HG02678 (cell line): ENCODE measurements around the gene SYT8.
A peak's percentile ranks its signal among the peaks of the same experiment; 100 is the strongest.

Source experiments
- ATAC-seq: cut with Tn5 transposase; IDR thresholded peaks from one replicate; pipeline ENCODE4 v1.9.1; 2021; ENCODE audit warnings: mild to moderate bottlenecking, moderate library complexity; ENCODE audit not compliant: unreplicated experiment

Gene SYT8

DNA sequence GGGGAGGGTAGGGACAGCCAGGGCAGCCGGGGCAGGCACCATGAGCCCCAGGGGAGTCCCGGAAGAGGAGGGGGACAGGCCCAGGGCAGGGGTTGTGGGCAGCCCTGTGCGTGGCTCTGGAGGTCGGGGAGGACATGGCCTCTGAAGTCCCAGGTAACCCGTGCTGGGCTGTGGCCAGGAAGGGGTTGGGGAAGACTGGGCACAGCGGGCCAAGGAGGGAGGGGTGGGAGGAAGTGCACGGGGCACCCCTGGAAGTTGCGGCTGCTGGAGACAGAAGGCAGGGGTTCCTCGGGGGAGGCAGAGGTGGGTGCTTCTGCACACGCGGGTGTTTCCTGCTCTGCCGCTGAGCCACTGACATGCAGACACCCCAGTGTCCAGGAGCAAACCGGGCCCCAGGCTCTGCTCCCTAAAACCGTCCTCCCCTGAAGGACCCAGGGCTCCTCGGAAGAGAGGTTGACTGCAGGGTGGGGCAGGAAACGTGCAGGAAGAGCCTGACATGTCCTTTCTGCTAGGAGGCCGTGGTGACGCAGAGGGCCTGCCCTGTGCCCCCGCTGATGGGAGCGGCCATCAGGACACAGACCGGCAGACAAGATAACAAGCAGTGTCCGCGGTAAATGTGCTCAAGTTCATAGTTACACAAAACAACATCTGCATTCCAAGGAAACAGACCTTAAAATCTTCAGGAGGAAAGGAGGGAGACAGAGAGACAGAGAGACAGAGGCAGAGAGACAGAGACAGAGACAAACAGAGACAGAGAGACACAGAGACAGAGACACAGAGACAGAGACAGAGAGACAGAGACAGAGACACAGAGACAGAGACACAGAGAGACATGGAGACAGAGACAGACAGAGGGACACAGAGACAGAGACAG is 9.7 kb downstream of the SYT8 start:
- ATAC-seq, result no peak

DNA sequence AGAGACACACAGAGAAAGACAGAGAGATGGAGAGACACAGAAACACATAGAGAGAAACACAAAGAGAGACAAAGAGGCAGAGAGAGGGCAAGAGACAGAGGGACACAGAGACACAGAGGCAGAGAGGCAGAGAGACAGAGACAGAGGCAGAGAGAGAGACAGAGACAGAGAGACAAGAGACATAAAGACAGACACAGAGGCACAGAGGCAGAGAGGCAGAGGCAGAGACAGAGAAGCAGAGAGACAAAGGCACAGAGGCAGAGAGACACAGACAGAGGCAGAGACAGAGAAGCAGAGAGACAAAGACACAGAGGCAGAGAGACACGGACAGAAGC is 10.3 kb downstream of the SYT8 start:
- ATAC-seq, result no peak

DNA sequence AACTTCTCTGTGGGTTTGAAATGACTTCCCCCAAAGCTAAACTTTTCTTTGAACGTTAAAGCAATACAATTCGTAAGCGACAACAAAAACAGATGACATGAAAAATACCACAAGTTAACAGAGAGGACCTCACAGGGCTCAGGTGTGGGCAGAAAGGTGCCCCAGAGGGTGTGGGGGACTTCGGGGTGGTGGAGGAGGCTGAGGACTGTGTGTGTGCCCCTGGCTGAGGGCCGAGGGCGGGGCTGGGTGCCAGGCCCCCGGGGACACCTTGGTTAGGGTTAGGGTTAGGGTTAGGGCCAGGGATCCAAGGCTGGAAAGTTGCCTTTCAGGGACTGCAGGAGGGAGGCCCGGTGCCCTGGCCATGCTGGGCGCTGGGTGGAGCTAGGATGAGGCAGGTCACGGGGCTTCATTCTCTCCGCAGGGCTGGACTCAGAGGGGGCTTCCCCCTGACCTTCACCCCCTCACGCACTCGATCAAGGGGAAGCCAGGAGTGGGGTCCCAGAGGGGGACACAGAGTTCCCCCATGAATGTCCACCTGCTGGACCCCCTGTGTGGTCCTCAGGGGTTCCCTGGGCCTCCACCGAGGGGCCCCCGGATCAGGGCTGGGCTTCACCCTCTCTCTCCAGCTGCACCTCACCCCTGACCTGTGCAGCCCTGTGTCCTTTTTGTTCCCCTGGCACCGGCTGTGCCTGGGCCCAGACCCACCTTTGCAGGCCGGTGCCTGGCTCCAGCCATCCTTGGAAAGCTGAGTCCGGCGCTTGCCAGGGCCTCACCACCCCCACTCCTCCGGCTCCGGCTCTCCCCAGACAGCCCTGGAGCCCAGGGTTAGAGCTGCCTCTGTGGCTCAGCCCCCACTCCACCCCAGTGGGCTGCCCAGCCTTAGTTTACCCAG is 11.0 kb downstream of the SYT8 start:
- ATAC-seq, result no peak

DNA sequence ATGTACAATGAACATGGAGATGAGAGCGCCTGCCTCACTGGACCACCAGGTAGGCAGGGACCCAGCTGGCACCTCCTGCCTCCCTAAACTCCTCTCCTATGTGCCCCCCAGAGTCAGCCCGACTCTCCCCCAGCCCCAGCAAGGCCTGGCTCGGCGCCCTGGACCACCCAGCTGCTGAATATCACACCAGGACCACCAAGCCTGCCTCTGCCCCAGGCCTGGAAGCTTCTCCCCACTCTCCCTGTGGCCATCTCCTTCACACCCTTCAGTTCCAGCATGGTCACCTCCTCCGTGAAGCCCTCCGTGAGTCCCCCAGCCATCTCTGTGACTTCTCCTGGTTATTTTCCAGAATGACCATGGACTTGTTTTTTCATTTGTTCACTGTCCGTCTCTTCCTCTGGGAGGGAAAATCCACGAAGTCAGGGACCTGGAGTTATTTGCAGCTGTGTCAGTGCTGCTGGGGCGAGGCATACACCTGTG is 11.7 kb downstream of the SYT8 start:
- ATAC-seq, result no peak

DNA sequence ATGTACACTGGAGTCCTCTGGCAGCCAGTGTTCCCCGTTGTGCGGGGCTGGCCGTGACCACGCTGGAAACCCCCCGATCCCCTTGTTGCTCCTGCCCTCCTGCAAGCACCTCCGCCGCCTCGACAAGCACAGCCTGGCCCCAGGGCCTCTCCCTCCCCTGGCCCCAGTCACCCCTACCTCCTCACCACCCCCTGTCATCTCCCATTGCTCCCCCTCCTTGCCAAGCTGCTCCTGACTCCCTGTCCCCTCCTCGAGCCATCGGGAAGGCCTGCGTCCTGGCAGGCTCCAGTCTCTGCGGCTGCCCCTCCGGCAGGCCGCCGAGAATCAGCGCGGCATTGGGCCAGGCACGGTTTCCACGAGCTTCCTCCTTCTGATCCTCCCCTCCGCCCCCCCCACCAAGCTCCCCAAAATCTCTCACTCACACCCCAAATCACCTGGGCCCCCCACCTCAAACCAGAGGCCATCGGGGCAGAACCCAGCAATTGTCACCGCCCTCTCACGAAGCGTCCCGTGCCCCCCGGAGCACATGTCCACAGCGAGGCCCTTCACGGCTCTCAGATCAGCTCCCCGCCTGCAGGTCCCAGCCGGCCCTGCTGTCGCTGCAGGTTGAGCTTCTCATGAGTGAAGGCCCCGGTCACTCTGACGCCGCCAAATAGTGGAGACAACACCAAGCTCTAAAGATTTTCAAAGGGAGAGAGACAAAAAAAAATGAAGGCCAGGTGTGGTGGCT is 12.4 kb downstream of the SYT8 start:
- ATAC-seq, result no peak

GRCh38 chr11:1847926-1848639 is 13.3 kb downstream of the SYT8 start:
- no peak for ATAC-seq

DNA sequence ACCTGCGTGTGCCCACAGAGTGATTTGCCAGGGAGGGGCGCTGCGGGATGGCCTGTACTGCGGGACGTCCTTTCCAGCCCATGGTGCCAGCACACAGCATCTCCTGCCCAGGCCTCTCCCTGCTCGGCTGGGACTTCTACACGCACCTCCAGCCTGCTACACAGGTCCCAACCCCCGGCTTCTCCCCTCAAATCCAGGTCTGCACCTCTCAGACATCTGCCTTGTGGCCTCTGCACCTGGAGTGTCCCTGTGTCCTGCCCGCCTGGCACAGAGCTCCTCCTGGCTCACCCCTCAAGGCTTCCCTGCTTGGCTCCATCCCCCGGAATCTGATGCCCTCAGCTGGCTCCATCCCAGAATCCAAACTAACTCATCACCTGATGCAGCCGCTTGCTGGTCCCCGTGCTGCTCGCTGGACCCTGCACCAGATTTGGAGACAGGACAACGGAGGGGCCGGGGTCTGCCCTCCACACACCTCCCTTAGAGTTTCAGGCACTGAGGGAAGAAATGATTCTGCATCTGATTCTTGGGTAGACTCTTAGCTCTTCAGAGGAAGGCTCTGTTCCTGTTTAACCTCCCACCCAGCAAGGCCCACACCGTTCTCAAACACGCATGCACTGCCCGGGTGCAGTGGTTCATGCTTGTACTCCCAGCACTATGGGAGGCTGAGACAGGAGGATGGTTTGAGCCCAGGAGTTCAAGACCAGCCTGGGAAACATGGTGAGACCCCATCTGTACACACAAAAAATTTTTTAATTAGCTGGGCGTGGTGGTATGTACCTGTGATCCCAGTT is 14.0 kb downstream of the SYT8 start:
- no peak for ATAC-seq

GRCh38 chr11:1851468-1852180 is 16.8 kb downstream of the SYT8 start:
- ATAC-seq, result no peak

DNA sequence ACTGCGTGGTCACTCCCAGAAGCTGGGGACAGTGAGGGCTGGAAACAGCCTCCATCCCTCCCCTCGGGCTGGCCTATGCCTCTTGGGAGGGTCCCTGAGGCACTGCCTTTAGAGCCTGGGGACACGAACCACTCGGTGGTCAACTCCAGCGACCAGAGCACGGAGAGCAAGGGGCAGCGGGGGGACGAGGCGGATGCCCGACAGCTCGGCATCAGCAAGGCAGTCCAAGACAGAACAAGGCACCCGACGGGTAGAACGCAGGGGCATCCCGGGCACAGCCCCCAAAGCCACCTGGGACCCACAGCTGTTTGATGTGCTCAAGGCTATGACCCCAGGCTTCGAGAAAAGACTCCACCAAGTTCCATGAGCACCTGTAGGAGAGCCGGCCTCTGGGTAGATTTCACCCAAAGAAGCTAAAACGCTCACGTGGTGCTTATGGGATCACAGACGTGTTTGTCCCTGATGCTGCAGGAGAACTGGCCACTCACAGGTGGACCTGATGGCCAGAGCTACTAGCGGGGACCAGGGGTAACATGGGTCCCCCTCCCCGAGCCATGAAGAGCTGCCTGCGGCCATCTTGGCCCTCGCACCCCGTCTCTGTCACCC is 17.6 kb downstream of the SYT8 start:
- no peak for ATAC-seq

DNA sequence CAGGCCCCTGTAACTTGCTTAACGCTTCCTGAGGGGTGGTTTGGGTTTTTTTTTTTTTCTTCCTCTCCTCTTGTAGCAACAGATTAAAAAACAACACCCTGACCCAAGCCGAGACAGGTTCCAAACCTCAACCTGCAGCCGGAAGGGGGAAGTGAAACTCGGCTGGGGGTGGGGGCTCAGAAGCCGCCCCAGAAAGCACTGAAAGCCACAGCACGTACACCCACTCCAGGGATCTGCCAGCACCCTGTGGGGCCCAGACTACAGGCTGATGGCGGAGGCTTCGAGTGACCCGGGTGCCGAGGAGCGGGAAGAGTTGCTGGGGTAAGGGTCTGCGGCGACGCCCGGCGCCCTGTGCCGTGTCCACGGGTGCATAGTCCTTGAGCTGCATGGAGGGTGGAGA is 18.1 kb downstream of the SYT8 start, which contains the start of gene LSP1:
LSP1 (plus strand) TSS at position 208 of the 400 bp plus-strand sequence; CDS start at position 269, 61 bp downstream.
- ATAC-seq, result peak; percentile 56

GRCh38 chr11:1853376-1854131 is 18.8 kb downstream of the SYT8 start:
- no peak for ATAC-seq

DNA sequence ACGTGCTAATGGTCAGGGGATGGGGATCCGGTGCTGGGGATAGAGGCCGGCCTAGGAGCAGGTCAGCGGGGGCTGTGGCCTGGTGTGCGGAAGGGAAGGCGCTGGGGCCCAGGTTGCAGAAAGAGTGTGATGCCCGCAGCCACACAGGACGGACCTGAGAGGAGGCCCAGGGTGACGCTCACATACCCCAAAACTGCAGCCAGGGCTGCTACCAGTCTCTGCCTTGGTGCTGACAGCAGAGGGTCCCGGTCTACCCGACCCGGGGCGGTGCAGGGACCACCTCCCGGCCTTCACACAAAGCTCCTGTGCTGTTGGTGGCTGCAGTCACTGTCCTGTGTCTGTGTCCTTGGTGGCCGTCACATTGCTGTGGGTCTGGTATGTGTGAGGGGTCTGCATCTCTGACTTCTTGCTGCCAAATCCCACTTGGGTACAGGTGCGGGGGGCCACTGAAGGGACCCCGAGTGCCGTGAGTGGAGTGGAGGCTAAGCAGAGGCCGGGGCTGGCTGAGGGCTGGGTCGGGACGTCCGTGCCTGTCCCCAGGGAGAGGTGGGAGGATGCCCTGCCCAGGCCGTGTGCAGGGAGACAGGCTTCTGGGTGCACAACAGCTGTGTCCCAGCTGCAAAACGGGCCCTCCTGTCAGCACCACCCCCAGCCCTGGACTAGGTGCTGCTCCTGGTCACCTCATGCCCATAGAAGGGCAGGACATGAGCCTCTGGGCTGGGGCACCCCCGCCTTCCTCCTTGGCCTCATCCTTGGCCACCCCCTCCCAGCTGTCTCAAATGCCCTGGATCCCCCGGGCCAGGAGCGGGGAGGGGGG is 19.6 kb downstream of the SYT8 start:
- ATAC-seq, result peak; percentile 34

GRCh38 chr11:1854949-1855885 is 20.4 kb downstream of the SYT8 start:
- peak; percentile 39 for ATAC-seq

DNA sequence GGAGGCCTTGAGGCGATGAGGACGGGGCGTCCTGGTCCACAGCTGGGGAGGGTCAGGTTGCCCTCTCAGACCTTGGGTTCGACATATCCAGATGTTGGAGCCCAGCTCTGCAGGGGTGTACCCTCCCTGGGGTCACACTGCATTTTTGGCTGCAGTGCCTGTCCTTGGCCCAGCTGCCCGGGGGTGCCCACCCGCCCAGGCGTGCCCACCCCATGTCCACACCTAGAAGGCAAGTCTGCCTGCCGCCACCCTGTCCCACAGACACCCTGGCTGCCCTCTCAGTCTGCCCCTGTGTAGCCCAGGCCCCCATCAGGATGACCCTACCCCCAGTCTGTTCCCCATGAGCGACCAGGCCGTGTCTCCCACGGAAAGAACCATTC is 21.1 kb downstream of the SYT8 start:
- ATAC-seq, result no peak

- ATAC-seq, result no peak
These were observed 21.7 kb downstream of the SYT8 start for GRCh38 chr11:1856306-1857005.
